ENCODE measurements around the gene PCDHGB1. TPM values are rescaled to one million over a fixed set of nuclear protein-coding genes. Genes with fewer than 3 reads are reported as not detected.

Gene PCDHGB1
- total RNA-seq, 1 experiment from 2014 or later: 0.15 TPM

DNA sequence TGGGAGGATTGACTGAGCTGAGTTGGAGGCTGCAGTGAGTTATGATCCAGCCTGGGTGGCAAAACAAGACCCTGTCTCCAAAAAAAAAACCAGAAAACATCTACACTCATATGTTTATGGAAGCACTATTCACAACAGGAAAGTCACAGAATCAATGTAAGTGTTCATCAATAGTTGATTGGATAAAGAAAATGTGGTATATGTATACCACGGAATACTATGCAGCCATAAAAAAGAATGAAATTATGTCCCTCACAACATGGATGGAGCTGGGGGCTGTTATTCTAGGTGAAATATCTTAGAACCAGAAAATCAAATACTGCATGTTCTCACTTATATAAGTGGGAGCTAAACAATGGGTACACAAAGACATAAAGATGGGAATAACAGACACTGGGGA, 43.3 kb upstream of the PCDHGB1 start:
- RAD21 ChIA-PET (ENCODE audit: low non-redundant PET in 1 of 2, low total read pairs in 2 of 2, uncharacterized antibody in 2 of 2, unreplicated experiment in 2 of 2): no interaction called here
- no peaks in the 10 kb centered on the region for H3K9me2 ChIP-seq (ENCODE audit: insufficient read depth)
- no peak overlapping the region for H3K27ac ChIP-seq (ENCODE audit: low read depth, low read length)
- H2AFZ ChIP-seq (ENCODE audit: low read depth, low read length, poor library complexity, severe bottlenecking): no peak overlapping the region
- CTCF ChIA-PET: no interaction called here
- H4K20me1 ChIP-seq (ENCODE audit: insufficient read depth): no peaks in the 10 kb centered on the region
- TF ChIP-seq, protein P1, sequence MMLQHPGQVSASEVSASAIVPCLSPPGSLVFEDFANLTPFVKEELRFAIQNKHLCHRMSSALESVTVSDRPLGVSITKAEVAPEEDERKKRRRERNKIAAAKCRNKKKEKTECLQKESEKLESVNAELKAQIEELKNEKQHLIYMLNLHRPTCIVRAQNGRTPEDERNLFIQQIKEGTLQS (IDR thresholded peaks at IDR 0.05): no peak
- TF ChIP-seq CBX3 (IDR thresholded peaks at IDR 0.05; ENCODE audit: low read depth) (no peak), TCF7L2 (IDR thresholded peaks at IDR 0.05; ENCODE audit: borderline replicate concordance, extremely low read depth, insufficient read depth, insufficient read length) (no peak), CEBPB (IDR thresholded peaks at IDR 0.05; ENCODE audit: low read depth) (no peak), CTCF (IDR thresholded peaks at IDR 0.05 in 2 of 3, conservative IDR thresholded peaks at IDR 0.05 in 1 of 3; ENCODE audit: borderline replicate concordance in 1 of 3, insufficient read depth in 1 of 3, low read depth in 2 of 3, low read length in 2 of 3) (no peak), ZFX (IDR thresholded peaks at IDR 0.05) (no peak), SIN3A (IDR thresholded peaks at IDR 0.05; ENCODE audit: low read depth) (no peak)
- TF ChIP-seq, protein P2, sequence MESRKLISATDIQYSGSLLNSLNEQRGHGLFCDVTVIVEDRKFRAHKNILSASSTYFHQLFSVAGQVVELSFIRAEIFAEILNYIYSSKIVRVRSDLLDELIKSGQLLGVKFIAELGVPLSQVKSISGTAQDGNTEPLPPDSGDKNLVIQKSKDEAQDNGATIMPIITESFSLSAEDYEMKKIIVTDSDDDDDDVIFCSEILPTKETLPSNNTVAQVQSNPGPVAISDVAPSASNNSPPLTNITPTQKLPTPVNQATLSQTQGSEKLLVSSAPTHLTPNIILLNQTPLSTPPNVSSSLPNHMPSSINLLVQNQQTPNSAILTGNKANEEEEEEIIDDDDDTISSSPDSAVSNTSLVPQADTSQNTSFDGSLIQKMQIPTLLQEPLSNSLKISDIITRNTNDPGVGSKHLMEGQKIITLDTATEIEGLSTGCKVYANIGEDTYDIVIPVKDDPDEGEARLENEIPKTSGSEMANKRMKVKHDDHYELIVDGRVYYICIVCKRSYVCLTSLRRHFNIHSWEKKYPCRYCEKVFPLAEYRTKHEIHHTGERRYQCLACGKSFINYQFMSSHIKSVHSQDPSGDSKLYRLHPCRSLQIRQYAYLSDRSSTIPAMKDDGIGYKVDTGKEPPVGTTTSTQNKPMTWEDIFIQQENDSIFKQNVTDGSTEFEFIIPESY (IDR thresholded peaks at IDR 0.05; ENCODE audit: extremely low read depth, insufficient replicate concordance, low read length): no peak
- H3K79me2 ChIP-seq (ENCODE audit: insufficient read depth, low read length): no peaks in the 10 kb centered on the region
- intact Hi-C loops (cut with micrococcal nuclease): loop anchor here (5.0 kb wide), 1 partner anchor 44 kb away; no protein-coding TSS in a partner anchor
- no peaks in the 10 kb centered on the region for H3K36me3 ChIP-seq (ENCODE audit: control insufficient read depth in 1 of 2, insufficient read depth in 2 of 2, low read length in 2 of 2)
- H3K9me3 ChIP-seq (ENCODE audit: control insufficient read depth in 1 of 2, insufficient read depth in 1 of 2, low read depth in 1 of 2, low read length in 2 of 2): peaks cover 0 to 11% of the 10 kb centered on the region in 2 experiments; a peak in 1 of 4 replicates
- H3K4me3 ChIP-seq (replicated peaks in 1 of 2; ENCODE audit: low read depth in 1 of 2, low read length in 2 of 2): no peak overlapping the region
- H3K27me3 ChIP-seq (ENCODE audit: insufficient read depth, low read length): no peaks in the 10 kb centered on the region
- H3K4me2 ChIP-seq (ENCODE audit: low read length): no peak overlapping the region
- H3K4me1 ChIP-seq (ENCODE audit: control insufficient read depth in 1 of 2, insufficient read depth in 2 of 2, low read length in 2 of 2): no peaks in the 10 kb centered on the region
- no peak overlapping the region for H3K9ac ChIP-seq (ENCODE audit: low read length)
- DNase-seq (ENCODE audit: low read depth, low spot score) (no peak), ATAC-seq (no peak)
- POLR2A ChIA-PET: no interaction called here
- no TSS peak for BruUV-seq (replicated peaks)
